SHP77 (cell line): ENCODE measurements around the gene RALGPS2.

Source experiments
- DNase-seq, 2 experiments: peaks; one replicate each; lab custom pipeline; 2025; lab: John Stamatoyannopoulos, UW

Gene RALGPS2

DNA sequence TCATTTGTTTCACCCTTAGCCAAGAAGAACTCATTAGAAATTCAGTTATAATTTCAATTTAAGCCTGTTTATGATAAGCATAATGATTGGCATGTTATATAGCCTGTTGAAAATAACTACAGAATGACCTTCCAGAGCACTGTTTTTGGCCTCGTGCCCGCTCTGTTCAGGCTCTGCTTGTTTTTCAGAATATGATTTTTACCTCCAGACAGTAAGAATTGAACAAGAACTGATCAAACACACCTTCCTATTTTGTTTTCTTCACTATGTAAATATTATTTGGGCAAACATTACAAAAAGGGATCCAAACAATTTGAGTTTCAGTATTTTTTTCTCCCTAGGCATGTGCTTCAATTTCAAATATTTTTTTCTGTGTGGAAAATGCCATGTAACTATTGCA lies 193.9 kb downstream of the RALGPS2 start:
- no peak for DNase-seq

GRCh38 chr1:178919581-178919980 lies 194.5 kb downstream of the RALGPS2 start:
- DNase-seq, result no peak

- no peak for DNase-seq
Measured at GRCh38 chr1:178921499-178921898, 196.5 kb downstream of the RALGPS2 start.

DNA sequence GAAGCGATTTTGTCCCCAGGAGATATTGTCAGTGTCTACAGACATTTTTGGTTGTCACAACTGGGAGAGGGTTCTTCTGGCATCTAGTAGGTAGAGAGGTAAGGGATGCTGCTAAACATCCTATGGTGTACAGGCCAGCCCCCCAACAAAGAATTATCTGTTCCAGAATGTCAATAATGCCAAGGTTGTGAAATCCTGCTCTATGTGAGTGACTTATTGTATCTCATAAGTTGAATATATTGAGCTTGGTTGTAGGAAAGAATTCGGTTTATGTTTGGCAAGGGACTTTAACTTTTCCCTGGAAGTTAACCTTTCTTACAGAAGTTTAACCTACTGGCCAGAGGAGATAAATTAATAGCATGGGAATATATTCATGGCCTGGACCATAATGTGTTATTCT lies 198.5 kb downstream of the RALGPS2 start:
- no peak for DNase-seq

- DNase-seq, result no peak
Measured at GRCh38 chr1:178926046-178926445, 201.0 kb downstream of the RALGPS2 start.

- no peak for DNase-seq
Measured at GRCh38 chr1:178927003-178927402, 202.0 kb downstream of the RALGPS2 start.

DNA sequence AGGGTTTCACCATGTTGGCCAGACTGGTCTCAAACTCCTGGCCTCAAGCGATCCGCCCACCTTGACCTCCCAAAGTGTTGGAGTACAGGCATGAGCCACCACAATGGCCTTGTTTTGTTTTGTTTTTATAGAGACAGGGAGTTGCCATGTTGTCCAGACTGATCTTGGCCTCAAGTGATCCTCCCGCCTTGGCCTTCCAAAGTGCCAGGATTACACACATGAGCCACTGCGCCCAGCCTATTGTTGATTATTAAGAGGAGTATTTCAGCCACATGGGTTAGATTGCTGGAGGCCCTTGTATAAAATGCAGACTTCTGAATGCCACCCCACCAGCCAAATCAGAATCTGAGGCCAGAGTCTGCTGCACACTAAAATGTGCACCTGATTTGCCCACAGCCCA lies 203.0 kb downstream of the RALGPS2 start:
- no peak for DNase-seq

- DNase-seq, result no peak
Measured at GRCh38 chr1:178928976-178929375, 203.9 kb downstream of the RALGPS2 start.

GRCh38 chr1:178931858-178932551 lies 207.0 kb downstream of the RALGPS2 start:
- no peak for DNase-seq

- no peak for DNase-seq
Measured at GRCh38 chr1:178932552-178932906, 207.5 kb downstream of the RALGPS2 start.

DNA sequence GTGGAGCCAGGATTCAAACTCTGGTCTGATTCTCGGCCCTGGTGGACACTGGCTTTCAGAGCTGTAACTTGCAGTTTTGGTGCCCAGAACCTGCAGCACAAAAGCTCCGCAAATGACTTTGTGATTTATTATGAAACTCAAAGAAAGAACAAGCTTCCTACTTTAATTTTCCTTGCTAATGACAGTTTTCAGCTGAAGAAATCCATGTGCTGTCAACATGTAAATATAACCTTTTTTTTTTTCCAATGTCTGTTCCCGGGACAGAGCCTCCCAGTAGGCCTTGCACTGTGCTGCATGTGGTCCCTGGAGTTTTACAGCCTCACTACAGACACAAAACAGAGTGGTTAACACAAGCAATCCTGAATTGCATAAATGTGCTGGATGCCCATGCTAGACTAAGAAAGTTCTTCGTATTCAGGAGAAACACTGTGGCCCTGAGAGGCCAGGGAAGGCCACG lies 208.1 kb downstream of the RALGPS2 start:
- DNase-seq, result no peak

DNA sequence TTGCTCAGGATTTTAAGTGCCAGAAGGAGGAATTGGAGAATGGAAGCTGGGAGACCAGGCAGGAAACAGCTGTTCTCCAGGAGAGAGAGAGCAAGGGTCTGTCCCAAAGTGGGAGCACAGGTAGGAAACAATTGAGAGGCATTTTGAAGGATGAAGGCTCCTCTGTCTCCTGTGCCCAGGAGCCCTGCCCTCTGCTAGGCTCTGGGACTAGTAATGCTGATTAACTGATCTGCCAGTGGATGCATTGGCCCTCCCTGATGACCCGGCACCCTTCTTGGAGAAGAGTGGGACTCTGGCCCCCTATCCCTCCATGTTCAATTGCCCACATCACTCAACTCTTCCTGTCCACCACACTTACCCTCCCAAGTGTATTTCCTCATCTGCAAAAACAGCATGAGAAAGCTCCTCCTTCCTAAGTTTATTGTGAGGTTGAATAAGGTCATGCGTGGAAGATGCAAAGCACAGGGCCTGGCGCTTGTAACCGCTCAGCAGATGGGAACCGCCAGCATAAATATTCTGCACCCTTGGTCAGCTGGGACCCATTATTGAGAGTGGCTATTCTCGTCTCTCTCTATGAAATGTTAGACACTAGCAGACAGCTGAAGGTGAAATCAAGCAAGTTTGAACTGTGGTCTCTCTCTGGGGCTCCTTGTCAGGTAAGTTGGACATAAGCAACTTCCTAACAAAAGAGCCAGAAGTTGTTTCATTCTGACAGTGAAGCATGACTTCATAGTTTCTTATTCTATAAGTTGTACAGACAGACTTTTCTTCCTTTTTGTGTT lies 208.9 kb downstream of the RALGPS2 start:
- no peak for DNase-seq

GRCh38 chr1:178934546-178934945 lies 209.5 kb downstream of the RALGPS2 start:
- DNase-seq, result no peak

- no peak for DNase-seq
Measured at GRCh38 chr1:178935610-178936009, 210.6 kb downstream of the RALGPS2 start.

GRCh38 chr1:178937695-178938094 lies 212.7 kb downstream of the RALGPS2 start:
- DNase-seq, result no peak

DNA sequence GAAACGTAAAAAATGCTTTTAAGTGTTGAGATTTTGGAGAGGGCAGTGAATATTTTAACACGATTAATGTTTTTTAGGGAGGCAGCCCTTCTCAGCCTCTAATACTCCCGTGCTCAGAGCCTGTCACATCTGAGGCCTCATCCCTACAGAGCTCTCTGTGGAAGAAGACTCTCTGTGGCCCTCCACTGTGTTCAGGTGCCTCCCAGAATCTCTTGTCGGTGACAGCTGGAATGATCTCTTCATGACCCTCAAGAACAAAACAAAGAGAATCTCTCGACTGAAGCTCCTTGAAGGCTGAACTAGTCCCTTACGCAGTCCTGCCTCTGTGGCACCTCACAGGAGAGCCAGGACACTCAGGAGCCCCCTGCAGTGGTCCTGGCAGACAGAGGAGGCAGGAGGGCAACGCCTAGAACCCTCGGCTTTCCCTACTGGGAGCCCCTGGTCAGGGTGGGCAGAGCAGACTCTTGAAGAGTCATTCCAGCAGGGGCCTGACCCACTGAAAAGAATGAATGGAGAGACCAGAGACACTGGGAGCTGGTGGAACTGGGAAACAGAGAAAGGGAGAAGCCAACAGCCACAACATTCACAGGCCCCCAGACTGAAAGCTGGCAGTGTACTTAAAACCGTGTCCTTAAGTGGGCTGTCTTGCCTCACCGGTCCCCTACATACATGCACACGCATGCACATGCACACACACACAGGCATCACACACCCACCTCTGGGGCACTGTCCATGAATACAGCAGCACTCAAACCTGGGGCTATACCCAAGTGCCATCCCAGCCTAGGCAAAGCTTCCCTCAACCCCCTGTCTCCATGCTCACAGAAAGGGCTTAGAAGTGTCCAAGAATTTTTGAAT lies 213.3 kb downstream of the RALGPS2 start:
- no peak for DNase-seq

- no peak for DNase-seq
Measured at GRCh38 chr1:178938959-178939317, 213.9 kb downstream of the RALGPS2 start.

DNA sequence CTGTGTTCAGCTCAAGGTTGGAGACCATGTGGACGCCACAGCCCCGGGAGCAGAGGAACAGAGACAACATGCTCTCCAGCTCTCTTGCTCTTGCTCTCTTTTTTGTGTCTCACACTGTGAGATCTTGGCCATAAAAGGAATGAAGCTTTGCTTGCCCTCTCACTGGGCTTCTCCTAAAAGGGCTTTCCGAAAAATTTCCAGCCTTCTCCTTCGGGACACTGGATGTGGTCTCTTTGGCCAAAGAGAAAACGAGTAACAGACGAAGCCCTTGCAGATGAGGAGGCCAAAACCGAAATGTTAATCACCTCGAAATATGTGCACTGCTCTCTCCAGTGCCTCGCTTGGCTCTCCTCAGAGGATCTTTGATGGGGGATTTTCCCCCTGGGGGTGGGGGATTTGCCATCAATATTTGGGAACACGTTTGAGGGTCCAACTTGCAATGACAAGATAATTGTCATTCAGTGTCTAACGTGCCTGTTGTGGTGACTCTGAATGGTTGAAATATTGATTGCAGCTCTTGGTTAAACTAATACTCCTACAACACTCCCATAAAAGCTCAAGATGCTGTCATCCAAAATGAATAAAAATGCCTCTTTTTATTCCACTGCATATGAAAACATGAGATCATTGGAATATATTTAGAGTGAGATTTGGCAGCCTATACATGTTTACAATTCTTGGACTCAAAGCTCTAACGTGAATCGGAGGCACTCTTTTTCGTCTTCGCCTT lies 214.5 kb downstream of the RALGPS2 start:
- DNase-seq, result no peak

- DNase-seq, result no peak
Measured at GRCh38 chr1:178940068-178940765, 215.2 kb downstream of the RALGPS2 start.

- DNase-seq, result no peak
Measured at GRCh38 chr1:178941261-178941689, 216.2 kb downstream of the RALGPS2 start.

- DNase-seq, result no peak
Measured at GRCh38 chr1:178941849-178942248, 216.8 kb downstream of the RALGPS2 start.
